ENCODE data around the gene RNF220.

The RNF220 gene

GRCh38 chr1:44406737-44407429 lies 1.8 kb downstream of the RNF220 start:
- no peak for DNase-seq (ENCODE audit: low read depth, low spot score)

- DNase-seq (ENCODE audit: low read depth, low spot score) = no peak
Observed at GRCh38 chr1:44407430-44408211, 2.6 kb downstream of the RNF220 start.

GRCh38 chr1:44408212-44408582 lies 3.1 kb downstream of the RNF220 start:
- no peak for DNase-seq (ENCODE audit: low read depth, low spot score)

- no peak for DNase-seq (ENCODE audit: low read depth, low spot score)
Observed at GRCh38 chr1:44408632-44409602, 3.9 kb downstream of the RNF220 start.

- DNase-seq (ENCODE audit: low read depth, low spot score) = no peak
Observed at GRCh38 chr1:44409757-44410156, 4.7 kb downstream of the RNF220 start.

- DNase-seq (ENCODE audit: low read depth, low spot score) = no peak
Observed at GRCh38 chr1:44411861-44412260, 6.8 kb downstream of the RNF220 start.

GRCh38 chr1:44412601-44413000 lies 7.5 kb downstream of the RNF220 start:
- DNase-seq (ENCODE audit: low read depth, low spot score) = no peak

- DNase-seq (ENCODE audit: low read depth, low spot score) = no peak
Observed at GRCh38 chr1:44413740-44414139, 8.7 kb downstream of the RNF220 start.

- no peak for DNase-seq (ENCODE audit: low read depth, low spot score)
Observed at GRCh38 chr1:44415013-44415412, 10.0 kb downstream of the RNF220 start.

- no peak for DNase-seq (ENCODE audit: low read depth, low spot score)
Observed at GRCh38 chr1:44416408-44416807, 11.4 kb downstream of the RNF220 start.

GRCh38 chr1:44417351-44418021 lies 12.4 kb downstream of the RNF220 start:
- DNase-seq (ENCODE audit: low read depth, low spot score) = no peak

- no peak for DNase-seq (ENCODE audit: low read depth, low spot score)
Observed at GRCh38 chr1:44418022-44418673, 13.1 kb downstream of the RNF220 start.

- no peak for DNase-seq (ENCODE audit: low read depth, low spot score)
Observed at GRCh38 chr1:44419901-44420300, 14.8 kb downstream of the RNF220 start.

- DNase-seq (ENCODE audit: low read depth, low spot score) = no peak
Observed at GRCh38 chr1:44420535-44420934, 15.5 kb downstream of the RNF220 start.

- DNase-seq (ENCODE audit: low read depth, low spot score) = no peak
Observed at GRCh38 chr1:44421446-44421884, 16.4 kb downstream of the RNF220 start.

GRCh38 chr1:44422161-44422560 lies 17.1 kb downstream of the RNF220 start:
- DNase-seq (ENCODE audit: low read depth, low spot score) = no peak

- no peak for DNase-seq (ENCODE audit: low read depth, low spot score)
Observed at GRCh38 chr1:44423591-44424537, 18.8 kb downstream of the RNF220 start.

- DNase-seq (ENCODE audit: low read depth, low spot score) = no peak
Observed at GRCh38 chr1:44424747-44425146, 19.7 kb downstream of the RNF220 start.

GRCh38 chr1:44425341-44426082 lies 20.5 kb downstream of the RNF220 start:
- DNase-seq (ENCODE audit: low read depth, low spot score) = no peak

Data from brain pericyte (primary cell).